C4-2B (cell line): Measurements from ENCODE around the gene ADAMTSL4.
"Not testable (repeated sequence)": the region's sequence is repeated elsewhere in the genome, so short reads cannot be mapped to it uniquely, and the experiment has no call there.

Experiments
- CTCF ChIP-seq: fragments of 450-650 bp; conservative IDR thresholded peaks from 2 replicates; pipeline ENCODE4 v1.5.1; 2017; ENCODE audit warnings: mild to moderate bottlenecking
- ZFX ChIP-seq: fragments of 450-650 bp; IDR thresholded peaks from 2 replicates; pipeline ENCODE4 v1.6.1; 2017

- TF ChIP-seq CTCF, ZFX: not testable (repeated sequence)
Measured at GRCh38 chr1:150602372-150602771, 53.2 kb downstream of the ADAMTSL4 start.
